ENCODE data around the gene KCNQ5.

KCNQ5 gene

GRCh38 chr6:72905705-72906478 is 284.0 kb downstream of the KCNQ5 start:
- DNase-seq (ENCODE audit: low spot score): no peak
- no peak for TF ChIP-seq CTCF (IDR thresholded peaks at IDR 0.05; ENCODE audit: extremely low read depth, missing control alignments)

DNA sequence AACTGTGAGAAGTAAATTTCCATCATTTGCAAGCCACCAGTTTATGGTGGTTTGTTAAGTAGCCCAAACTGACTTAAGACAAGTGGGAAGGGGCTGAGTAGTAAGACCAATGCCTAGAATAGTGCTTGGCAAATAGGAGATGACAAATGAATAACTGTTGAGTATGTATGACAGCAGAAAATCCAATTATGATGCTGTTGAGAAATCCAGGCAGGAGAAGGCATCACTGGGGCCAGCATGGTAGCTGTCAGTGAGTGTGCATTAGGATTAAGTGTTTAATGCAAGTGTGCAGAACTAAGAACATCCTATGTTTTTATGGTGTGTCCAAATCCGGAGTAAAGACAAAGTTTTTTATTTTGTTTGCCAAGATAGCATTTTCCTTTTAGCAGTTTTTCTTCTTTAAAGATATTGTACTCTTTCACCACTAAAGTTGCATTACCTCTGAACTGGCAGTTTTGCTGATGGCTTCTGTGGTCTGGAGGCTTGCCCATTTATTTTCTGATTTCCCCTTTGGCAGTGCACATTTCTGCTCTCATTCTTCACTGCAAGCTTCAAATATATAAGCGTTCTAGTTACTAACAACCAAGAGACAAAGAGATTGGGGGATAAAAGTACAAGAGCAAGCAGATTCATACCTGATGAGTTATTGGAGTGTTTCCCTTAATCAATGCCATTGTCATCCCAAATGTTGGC is 289.7 kb downstream of the KCNQ5 start:
- no peak for TF ChIP-seq CTCF (IDR thresholded peaks at IDR 0.05; ENCODE audit: extremely low read depth, missing control alignments)
- DNase-seq (ENCODE audit: low spot score): no peak

- no peak for TF ChIP-seq CTCF (IDR thresholded peaks at IDR 0.05; ENCODE audit: extremely low read depth, missing control alignments)
- DNase-seq (ENCODE audit: low spot score): no peak
Measured at GRCh38 chr6:72913797-72914196, 291.9 kb downstream of the KCNQ5 start.

DNA sequence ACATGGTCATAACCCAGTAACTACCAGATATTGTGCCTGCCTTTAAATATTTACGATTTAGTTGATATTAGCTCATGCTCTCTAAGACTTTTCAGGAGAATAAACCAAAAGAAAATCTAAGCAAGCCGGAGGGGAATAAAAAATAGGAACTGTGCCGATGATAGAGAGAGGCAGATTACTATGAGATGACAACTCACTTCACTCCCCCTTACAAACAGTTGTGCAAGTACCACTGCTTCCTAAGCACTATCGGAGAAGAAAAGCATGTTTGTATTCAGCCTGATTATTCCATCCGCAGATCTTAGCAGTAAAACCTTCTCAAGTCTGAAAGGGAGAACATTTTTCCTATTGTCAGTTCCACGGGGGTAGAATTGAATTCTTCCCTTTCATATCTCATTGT is 294.4 kb downstream of the KCNQ5 start:
- DNase-seq (ENCODE audit: low spot score): no peak
- TF ChIP-seq CTCF (IDR thresholded peaks at IDR 0.05; ENCODE audit: extremely low read depth, missing control alignments): no peak

- TF ChIP-seq CTCF (IDR thresholded peaks at IDR 0.05; ENCODE audit: extremely low read depth, missing control alignments): no peak
- DNase-seq (ENCODE audit: low spot score): no peak
Measured at GRCh38 chr6:72916906-72917305, 295.0 kb downstream of the KCNQ5 start.

DNA sequence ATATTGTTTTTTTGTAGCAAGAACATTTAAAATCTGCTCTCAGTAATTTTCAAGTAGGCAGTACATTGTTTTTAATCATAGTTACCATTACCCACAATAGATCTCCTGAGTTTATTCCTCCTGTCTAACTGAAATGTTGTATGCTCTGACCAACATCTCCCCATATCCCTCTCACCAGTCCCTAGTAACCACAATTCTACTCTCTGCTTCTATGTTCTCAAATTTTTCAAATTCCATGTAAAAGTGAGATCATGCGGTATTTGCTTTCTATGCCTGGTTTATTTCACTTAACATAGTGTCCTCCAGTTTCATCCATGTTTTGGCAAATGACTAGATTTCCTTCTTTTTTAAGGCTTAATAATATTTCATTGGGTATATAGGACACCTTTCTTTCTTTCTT is 300.5 kb downstream of the KCNQ5 start:
- no peak for TF ChIP-seq CTCF (IDR thresholded peaks at IDR 0.05; ENCODE audit: extremely low read depth, missing control alignments)
- DNase-seq (ENCODE audit: low spot score): no peak

DNA sequence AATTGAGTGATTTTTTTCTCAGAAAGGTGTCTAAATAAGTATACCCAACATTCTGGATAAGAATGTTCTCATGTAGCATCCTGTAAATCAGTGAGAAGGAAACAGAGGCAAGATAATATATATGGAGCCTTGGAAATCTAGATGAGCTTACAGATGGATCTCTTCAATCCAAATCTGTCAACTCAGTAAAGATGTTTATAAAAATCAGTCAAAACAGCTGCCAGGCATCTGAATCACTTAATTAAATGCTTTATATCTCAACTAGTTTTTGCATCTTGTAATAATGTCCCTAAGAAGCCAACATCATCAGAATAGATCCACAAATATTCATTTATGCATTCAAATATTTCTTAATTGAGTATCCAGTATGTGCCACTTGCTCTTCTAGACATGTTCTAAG is 303.3 kb downstream of the KCNQ5 start:
- no peak for DNase-seq (ENCODE audit: low spot score)
- TF ChIP-seq CTCF (IDR thresholded peaks at IDR 0.05; ENCODE audit: extremely low read depth, missing control alignments): no peak
